GM12878 (cell line): ENCODE measurements around the gene GRAMD1B. TPM values are rescaled to one million over a fixed set of nuclear protein-coding genes. Genes with fewer than 3 reads are reported as not detected.

Experiments used
- ATAC-seq: fragments of 200-7000 bp; cut with Tn5 transposase; 3 replicates; pipeline ENCODE4 v1.9.1; 2020; ENCODE audit warnings: mild to moderate bottlenecking, moderate library complexity
- BruUV-seq: library from RNA; stranded (reverse); fragments of 400-500 nt; replicated peaks from 2 replicates; lab custom pipeline; 2021; lab: Mats Ljungman, UMichigan
- CTCF ChIA-PET: fragments of 300-600 bp; sonication (Branson Sonifier 250); formaldehyde crosslinking; extraction: SDS; loops from one replicate; lab custom pipeline; 2021; ENCODE audit warnings: inconsistent platforms; lab: Yijun Ruan, JAX
- POLR2A ChIA-PET: fragments of 350-600 bp; formaldehyde crosslinking; extraction: SDS; loops from one replicate; lab custom pipeline; 2021; ENCODE audit warnings: inconsistent platforms; lab: Charles Lee
- RAD21 ChIA-PET: fragments of 300-600 bp; sonication (Branson Sonifier 250); formaldehyde crosslinking; loops from one replicate; lab custom pipeline; 2023; ENCODE audit warnings: antibody characterized with exemption; ENCODE audit not compliant: unreplicated experiment; lab: Charles Lee
- SMC1A ChIA-PET: fragments of 300-600 bp; sonication (Branson Sonifier 250); formaldehyde crosslinking; loops from one replicate; lab custom pipeline; 2023; ENCODE audit not compliant: unreplicated experiment, uncharacterized antibody; lab: Charles Lee
- DNase-seq: peaks from one replicate; pipeline ENCODE4 v3.0.0-alpha.2; 2011; ENCODE audit warnings: low read depth, low spot score
- FAIRE-seq: peaks from 3 replicates; lab custom pipeline; 2011; peaks lifted over from hg19 to GRCh38; lab: Jason Lieb, UNC
- H2AFZ ChIP-seq: 2 replicates; pipeline ENCODE4 v1.6.0; 2011; ENCODE audit warnings: low read depth, low read length, control low read depth; ENCODE audit not compliant: control insufficient read depth
- H3K27ac ChIP-seq: 2 replicates; pipeline ENCODE4 v1.5.1; 2011; ENCODE audit warnings: control low read depth; ENCODE audit not compliant: control insufficient read depth, insufficient read depth
- H3K27me3 ChIP-seq, 2 experiments: replicated peaks in 1 of 2; 2 replicates each; pipeline versions ENCODE4 v1.6.0 to v1.6.1; 2011; ENCODE audit warnings: low read length in 1 of 2; ENCODE audit not compliant: control insufficient read depth in 2 of 2, insufficient read depth in 2 of 2
- H3K36me3 ChIP-seq, 2 experiments: 2 replicates each; pipeline ENCODE4 v1.5.1; 2011; ENCODE audit warnings: low read length in 1 of 2; ENCODE audit not compliant: control insufficient read depth in 2 of 2, insufficient read depth in 2 of 2
- H3K4me1 ChIP-seq: 2 replicates; pipeline ENCODE4 v1.6.1; 2011; ENCODE audit warnings: mild to moderate bottlenecking, low read length, moderate library complexity, mixed read lengths; ENCODE audit not compliant: control insufficient read depth, insufficient read depth
- H3K4me2 ChIP-seq: 2 replicates; pipeline ENCODE4 v1.6.0; 2011; ENCODE audit warnings: control low read depth; ENCODE audit not compliant: control insufficient read depth, insufficient read depth
- H3K4me3 ChIP-seq: fragments of 200-600 bp; sonication (generic); 2 replicates; pipeline ENCODE4 v1.5.1; 2016
- H3K79me2 ChIP-seq: 2 replicates; pipeline ENCODE4 v1.6.0; 2011; ENCODE audit warnings: low read length; ENCODE audit not compliant: control insufficient read depth, insufficient read depth
- H3K9ac ChIP-seq: 2 replicates; pipeline ENCODE4 v1.8.0; 2011; ENCODE audit warnings: low read length, control low read depth, mixed read lengths; ENCODE audit not compliant: control insufficient read depth, insufficient read depth
- H3K9me3 ChIP-seq: replicated peaks from 3 replicates; pipeline ENCODE4 v1.5.1; 2011; ENCODE audit warnings: mild to moderate bottlenecking, low read length; ENCODE audit not compliant: control insufficient read depth, insufficient read depth
- H4K20me1 ChIP-seq: 2 replicates; pipeline ENCODE4 v1.6.0; 2011; ENCODE audit not compliant: control insufficient read depth, insufficient read depth
- ASH2L ChIP-seq: fragments of 300-600, 200-600 bp; sonication (generic); IDR thresholded peaks from 2 replicates; pipeline ENCODE4 v1.6.1; 2017; ENCODE audit warnings: low read depth, mild to moderate bottlenecking, borderline replicate concordance
- CHD4 ChIP-seq: fragments of 200-600 bp; sonication (generic); IDR thresholded peaks from 2 replicates; pipeline ENCODE4 v1.6.1; 2016; ENCODE audit warnings: mild to moderate bottlenecking
- CREB1 ChIP-seq: IDR thresholded peaks from 2 replicates; pipeline ENCODE4 v1.6.1; 2012; ENCODE audit warnings: low read depth, mild to moderate bottlenecking, inconsistent platforms
- CUX1 ChIP-seq: IDR thresholded peaks from 2 replicates; pipeline ENCODE4 v1.6.1; 2012; ENCODE audit warnings: improper control_type of control experiment, low read depth, low read length; ENCODE audit not compliant: insufficient replicate concordance
- EGR1 ChIP-seq, 2 experiments: IDR thresholded peaks; 1 replicate in 1 of 2; 2 replicates in 1 of 2; pipeline ENCODE4 v1.6.1; 2011 to 2012; ENCODE audit warnings: low read depth in 2 of 2, low read length in 2 of 2, borderline replicate concordance in 1 of 2, mild to moderate bottlenecking in 1 of 2, moderate library complexity in 1 of 2
- EP300 ChIP-seq, 2 experiments: fragments of 150-350 bp in 1 of 2; IDR thresholded peaks; 2 replicates each; pipeline ENCODE4 v1.6.1; 2011 to 2012; ENCODE audit warnings: low read depth in 2 of 2, low read length in 2 of 2, borderline replicate concordance in 1 of 2, improper control_type of control experiment in 1 of 2, inconsistent platforms in 1 of 2; ENCODE audit not compliant: control insufficient read depth in 1 of 2
- FOXM1 ChIP-seq: IDR thresholded peaks from 2 replicates; pipeline ENCODE4 v1.6.1; 2012; ENCODE audit warnings: low read depth, mild to moderate bottlenecking, inconsistent platforms, low read length, moderate library complexity
- HDGF ChIP-seq: fragments of 450-650 bp; IDR thresholded peaks from 2 replicates; pipeline ENCODE4 v1.6.1; 2016; ENCODE audit warnings: antibody characterized with exemption
- JUNB ChIP-seq: IDR thresholded peaks from 2 replicates; pipeline ENCODE4 v1.6.1; 2016; ENCODE audit warnings: antibody characterized with exemption, mild to moderate bottlenecking
- RBBP5 ChIP-seq: fragments of 200-600 bp; sonication (generic); conservative IDR thresholded peaks from 2 replicates; pipeline ENCODE4 v1.6.1; 2016
- SMAD5 ChIP-seq: IDR thresholded peaks from 2 replicates; pipeline ENCODE4 v1.6.1; 2016; ENCODE audit warnings: antibody characterized with exemption, low read depth
- TAF1 ChIP-seq: IDR thresholded peaks from 2 replicates; pipeline ENCODE4 v1.6.1; 2011; ENCODE audit warnings: mild to moderate bottlenecking, low read depth, low read length, borderline replicate concordance
- ZSCAN29 ChIP-seq: fragments of 450-650 bp; IDR thresholded peaks from 2 replicates; pipeline ENCODE4 v1.6.1; 2017; ENCODE audit warnings: mild to moderate bottlenecking, moderate library complexity
- WGBS: methylation state at CpG from one replicate; pipeline ENCODE4 v1.1.6; 2016; ENCODE audit warnings: low lambda C conversion rate; ENCODE audit not compliant: insufficient replicate concordance, insufficient coverage; ENCODE audit errors: missing lambda C conversion rate; 5-methylcytosine and 5-hydroxymethylcytosine counted together
- in situ Hi-C: fragments of 300-500 bp; cut with MboI; formaldehyde crosslinking; loops from 9 replicates; pipeline ENCODE4 v1.14.3; 2018; ENCODE audit warnings: mixed read lengths
- intact Hi-C: fragments of 100-400 bp; cut with micrococcal nuclease; formaldehyde crosslinking; loops from one replicate; pipeline ENCODE4 v1.14.2; 2022; ENCODE audit not compliant: unreplicated experiment
- polyA plus RNA-seq, 11 experiments: library from polyadenylated mRNA; depleted of rRNA in 4 of 11; unstranded in 6 of 11; stranded (reverse) in 5 of 11; fragments of >200 nt; fragmentation: Nextera tagmentation in 4 of 11; fragmentation: Illumina TruSeq in 1 of 11; extraction: Ambion mirVana in 4 of 11; extraction: Trizol in 1 of 11; gene quantifications; 1 replicate in 1 of 11; 2 replicates in 10 of 11; pipeline versions ENCODE4 v1.2.1 to v1.2.3, GENCODE V29; 2011 to 2016; ENCODE audit warnings: inconsistent platforms in 2 of 11, missing spikeins in 2 of 11, low read depth in 1 of 11
- total RNA-seq, 4 experiments: library from RNA; depleted of rRNA in 3 of 4; stranded (reverse); fragments of >200 nt in 3 of 4; fragmentation: Illumina TruSeq in 1 of 4; extraction: Trizol in 1 of 4; gene quantifications; 2 replicates each; pipeline versions ENCODE4 v1.2.1 to v1.2.3, GENCODE V29; 2013 to 2021
- TF ChIP-seq, protein P1 (sequence below): IDR thresholded peaks from 2 replicates; pipeline ENCODE4 v1.6.1; 2012; ENCODE audit warnings: low read depth, low read length, improper control_type of control experiment
- TF ChIP-seq, protein P2 (sequence below): fragments of 450-650 bp; formaldehyde crosslinking; IDR thresholded peaks from 2 replicates; pipeline ENCODE4 v1.4.0; 2022; ENCODE audit warnings: mild to moderate bottlenecking, moderate library complexity

The GRAMD1B gene
- total and polyA plus RNA-seq, 10 of the 15 experiments (the other 5 are each of a cell fraction or from before 2014, with no cell fraction given), result 1.9 to 49.1 (median 26.9) TPM

DNA sequence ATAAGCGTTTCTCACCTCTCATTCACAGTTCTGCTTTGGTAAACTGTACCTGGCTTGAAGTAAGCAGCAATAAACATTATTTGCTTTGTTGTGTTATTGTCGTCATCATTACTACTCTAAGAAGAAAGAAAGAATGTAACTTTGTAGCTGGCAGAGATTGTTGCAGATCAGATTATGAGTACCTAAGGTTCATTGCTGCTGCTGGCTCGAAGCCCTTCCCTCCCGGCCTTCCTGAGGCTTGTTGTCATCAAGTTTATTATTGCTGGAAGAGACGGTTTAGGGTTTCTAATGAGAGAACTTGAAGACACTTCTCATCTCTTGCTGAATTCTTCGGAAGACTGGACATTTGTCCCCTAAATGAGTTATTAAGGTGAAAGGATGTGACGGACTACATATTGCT is 101.3 kb downstream of the GRAMD1B start:
- Histone ChIP-seq H3K9me3 (no peaks in the 10 kb centered on the region; the same call in 2 of the 3 replicates), H3K4me3 (no peak overlapping the region), H3K9ac (no peak overlapping the region), H4K20me1 (no peaks in the 10 kb centered on the region), H3K4me2 (no peak overlapping the region), H3K79me2 (no peaks in the 10 kb centered on the region), H3K36me3 (no peaks in the 10 kb centered on the region; a peak in 1 of 4 replicates), H2AFZ (no peak overlapping the region), H3K27ac (no peak overlapping the region), H3K4me1 (no peaks in the 10 kb centered on the region), H3K27me3 (no peaks in the 10 kb centered on the region)
- intact Hi-C loops, result no loop called here
- BruUV-seq, result no TSS peak
- ChIA-PET SMC1A (interaction anchor here (0.8 kb wide), 1 partner anchor 45 kb away, joined by 3 read pairs; no protein-coding TSS in a partner anchor), RAD21 (interaction anchor here (0.6 kb wide), 1 partner anchor 38 kb away, joined by 3 read pairs; no protein-coding TSS in a partner anchor), CTCF (interaction anchor here (1.5 kb wide), 1 partner anchor 124 kb away, joined by 4 read pairs; no protein-coding TSS in a partner anchor), POLR2A (interaction anchor here (0.7 kb wide), 1 partner anchor 302 kb away, joined by 7 read pairs; no protein-coding TSS in a partner anchor)
- FAIRE-seq, result peak; percentile 13
- no peak for ATAC-seq
- no peak for DNase-seq
- WGBS, result 54% methylated on average over 7 of the region's 7 CpGs
- in situ Hi-C loops, result no loop called here
- TF ChIP-seq EP300 (IDR thresholded peaks at IDR 0.05; ENCODE audit: borderline replicate concordance in 1 of 2, control insufficient read depth in 1 of 2, low read depth in 2 of 2, low read length in 2 of 2) (no peak), CHD4 (no peak), CREB1 (no peak), EGR1 (IDR thresholded peaks at IDR 0.05; ENCODE audit: borderline replicate concordance in 1 of 2, low read depth in 2 of 2, low read length in 2 of 2) (no peak), ZSCAN29 (no peak), RBBP5 (no peak), JUNB (no peak), HDGF (no peak), FOXM1 (no peak), TAF1 (no peak), CUX1 (no peak), SMAD5 (no peak), ASH2L (no peak)
- TF ChIP-seq, protein P1, sequence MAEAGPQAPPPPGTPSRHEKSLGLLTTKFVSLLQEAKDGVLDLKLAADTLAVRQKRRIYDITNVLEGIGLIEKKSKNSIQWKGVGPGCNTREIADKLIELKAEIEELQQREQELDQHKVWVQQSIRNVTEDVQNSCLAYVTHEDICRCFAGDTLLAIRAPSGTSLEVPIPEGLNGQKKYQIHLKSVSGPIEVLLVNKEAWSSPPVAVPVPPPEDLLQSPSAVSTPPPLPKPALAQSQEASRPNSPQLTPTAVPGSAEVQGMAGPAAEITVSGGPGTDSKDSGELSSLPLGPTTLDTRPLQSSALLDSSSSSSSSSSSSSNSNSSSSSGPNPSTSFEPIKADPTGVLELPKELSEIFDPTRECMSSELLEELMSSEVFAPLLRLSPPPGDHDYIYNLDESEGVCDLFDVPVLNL, result no peak
- TF ChIP-seq, protein P2, sequence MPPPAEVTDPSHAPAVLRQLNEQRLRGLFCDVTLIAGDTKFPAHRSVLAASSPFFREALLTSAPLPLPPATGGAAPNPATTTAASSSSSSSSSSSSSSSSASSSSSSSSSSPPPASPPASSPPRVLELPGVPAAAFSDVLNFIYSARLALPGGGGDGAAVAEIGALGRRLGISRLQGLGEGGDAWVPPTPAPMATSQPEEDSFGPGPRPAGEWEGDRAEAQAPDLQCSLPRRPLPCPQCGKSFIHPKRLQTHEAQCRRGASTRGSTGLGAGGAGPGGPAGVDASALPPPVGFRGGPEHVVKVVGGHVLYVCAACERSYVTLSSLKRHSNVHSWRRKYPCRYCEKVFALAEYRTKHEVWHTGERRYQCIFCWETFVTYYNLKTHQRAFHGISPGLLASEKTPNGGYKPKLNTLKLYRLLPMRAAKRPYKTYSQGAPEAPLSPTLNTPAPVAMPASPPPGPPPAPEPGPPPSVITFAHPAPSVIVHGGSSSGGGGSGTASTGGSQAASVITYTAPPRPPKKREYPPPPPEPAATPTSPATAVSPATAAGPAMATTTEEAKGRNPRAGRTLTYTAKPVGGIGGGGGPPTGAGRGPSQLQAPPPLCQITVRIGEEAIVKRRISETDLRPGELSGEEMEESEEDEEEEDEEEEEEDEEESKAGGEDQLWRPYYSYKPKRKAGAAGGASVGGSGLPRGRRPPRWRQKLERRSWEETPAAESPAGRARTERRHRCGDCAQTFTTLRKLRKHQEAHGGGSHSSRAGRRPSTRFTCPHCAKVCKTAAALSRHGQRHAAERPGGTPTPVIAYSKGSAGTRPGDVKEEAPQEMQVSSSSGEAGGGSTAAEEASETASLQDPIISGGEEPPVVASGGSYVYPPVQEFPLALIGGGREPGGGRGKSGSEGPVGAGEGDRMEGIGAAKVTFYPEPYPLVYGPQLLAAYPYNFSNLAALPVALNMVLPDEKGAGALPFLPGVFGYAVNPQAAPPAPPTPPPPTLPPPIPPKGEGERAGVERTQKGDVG, result no peak
